Nephron (organoid): ENCODE measurements around the gene HEATR5A.

Experiments used
- H3K27ac Mint-ChIP-seq, 3 experiments: 2 replicates each; pipeline ENCODE4 v1.8.0; 2020; ENCODE audit warnings: mixed read lengths in 3 of 3, mild to moderate bottlenecking in 2 of 3, moderate library complexity in 1 of 3
- H3K27me3 Mint-ChIP-seq: 2 replicates; pipeline ENCODE4 v1.8.0; 2021; ENCODE audit warnings: low read depth, mild to moderate bottlenecking, moderate library complexity, mixed read lengths
- H3K36me3 Mint-ChIP-seq: 2 replicates; pipeline ENCODE4 v1.8.0; 2020; ENCODE audit warnings: low read depth, mixed read lengths
- H3K4me1 Mint-ChIP-seq: 2 replicates; pipeline ENCODE4 v1.8.0; 2020; ENCODE audit warnings: mixed read lengths
- H3K4me3 Mint-ChIP-seq, 3 experiments: 2 replicates each; pipeline ENCODE4 v1.8.0; 2020; ENCODE audit warnings: mild to moderate bottlenecking in 3 of 3, mixed read lengths in 3 of 3, moderate library complexity in 2 of 3
- H3K9me3 Mint-ChIP-seq: 2 replicates; pipeline ENCODE4 v1.8.0; 2020; ENCODE audit warnings: mixed read lengths
- CTCF ChIP-seq, 3 experiments: fragments of 200-600 bp; sonication (generic); IDR thresholded peaks; one replicate each; pipeline ENCODE4 v1.5.0; 2021; ENCODE audit warnings: antibody characterized with exemption in 3 of 3; ENCODE audit not compliant: unreplicated experiment in 3 of 3

HEATR5A gene

GRCh38 chr14:31456841-31457664 is 36.7 kb upstream of the HEATR5A start, which contains the start of gene DTD2:
DTD2 (minus strand) TSS chr14:31457506; CDS start chr14:31457393, 113 bp downstream.
- Mint-ChIP-seq H3K36me3 (peaks cover 5% of the 10 kb centered on the region), H3K27ac (peak within 1 kb of the TSS; percentile 99 to 100 (median 99)), H3K27me3 (no peaks in the 10 kb centered on the region), H3K4me3 (peak within 1 kb of the TSS; percentile 93 to 100 (median 99)), H3K9me3 (no peaks in the 10 kb centered on the region), H3K4me1 (peaks cover 43% of the 10 kb centered on the region)
- TF ChIP-seq CTCF (IDR thresholded peaks at IDR 0.05; ENCODE audit: unreplicated experiment in 3 of 3) = no peak

DNA sequence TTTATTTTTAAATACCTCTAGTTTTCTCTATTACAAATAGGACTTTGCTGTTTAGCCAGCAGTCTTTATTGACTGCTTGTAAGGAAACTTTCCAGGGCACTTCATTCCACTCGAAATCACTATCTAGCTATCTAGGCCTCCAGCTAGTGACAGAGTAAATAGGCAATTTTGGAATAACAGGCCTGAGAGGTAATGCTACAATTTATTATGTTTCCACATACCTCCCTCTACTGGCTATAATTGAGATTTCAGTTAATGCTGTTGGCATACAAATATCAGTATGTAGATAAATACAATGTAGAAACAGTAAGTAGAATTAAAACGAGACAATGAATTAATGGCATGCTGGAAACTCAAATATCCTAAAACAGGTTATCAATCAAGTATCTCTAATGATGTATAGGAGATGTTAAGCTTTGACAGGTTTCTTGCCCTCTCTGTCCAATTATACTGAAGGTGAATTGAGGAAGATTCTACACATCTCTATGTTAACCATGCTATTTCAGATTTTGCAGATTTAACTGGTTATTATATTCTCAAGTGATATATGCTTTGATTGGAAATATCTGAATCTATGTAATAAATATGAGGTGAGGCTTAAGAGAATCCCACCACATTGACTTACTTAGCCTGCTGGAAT is 29.7 kb upstream of the HEATR5A start:
- TF ChIP-seq CTCF (IDR thresholded peaks at IDR 0.05; ENCODE audit: unreplicated experiment in 3 of 3) = peak; percentile 42 to 55 (median 47)
- H3K4me3 Mint-ChIP-seq = no peak overlapping the region
- peaks cover 15% of the 10 kb centered on the region for H3K4me1 Mint-ChIP-seq

DNA sequence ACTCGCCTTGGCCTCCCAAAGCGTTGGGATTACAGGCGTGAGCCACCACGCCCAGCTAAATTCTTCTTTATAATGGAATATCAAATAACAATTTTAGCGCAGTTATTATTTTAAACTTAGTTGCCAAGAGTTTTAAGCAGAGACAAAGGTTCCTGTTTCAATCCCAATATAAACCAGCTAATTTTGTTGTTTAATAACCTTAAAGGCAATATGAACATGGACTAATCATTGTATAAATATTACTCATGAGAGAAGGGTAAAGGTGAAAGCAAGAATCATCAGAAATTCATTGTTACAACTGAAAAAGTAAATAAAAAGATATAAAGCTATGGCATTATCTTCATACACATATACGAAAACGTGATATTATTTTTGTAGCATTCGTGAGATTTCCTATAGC is 28.8 kb upstream of the HEATR5A start:
- no peak overlapping the region for H3K4me3 Mint-ChIP-seq
- no peak for TF ChIP-seq CTCF (IDR thresholded peaks at IDR 0.05; ENCODE audit: unreplicated experiment in 3 of 3)
- peaks cover 5% of the 10 kb centered on the region for H3K4me1 Mint-ChIP-seq
- no peak overlapping the region for H3K27ac Mint-ChIP-seq
- no peaks in the 10 kb centered on the region for H3K9me3 Mint-ChIP-seq
- no peaks in the 10 kb centered on the region for H3K27me3 Mint-ChIP-seq
- H3K36me3 Mint-ChIP-seq = peaks cover 44% of the 10 kb centered on the region

More for the DNA sequence above, 29.7 kb upstream of the HEATR5A start:
- Mint-ChIP-seq H3K9me3 (no peaks in the 10 kb centered on the region), H3K27ac (no peak overlapping the region), H3K27me3 (no peaks in the 10 kb centered on the region), H3K36me3 (peaks cover 42% of the 10 kb centered on the region)

DNA sequence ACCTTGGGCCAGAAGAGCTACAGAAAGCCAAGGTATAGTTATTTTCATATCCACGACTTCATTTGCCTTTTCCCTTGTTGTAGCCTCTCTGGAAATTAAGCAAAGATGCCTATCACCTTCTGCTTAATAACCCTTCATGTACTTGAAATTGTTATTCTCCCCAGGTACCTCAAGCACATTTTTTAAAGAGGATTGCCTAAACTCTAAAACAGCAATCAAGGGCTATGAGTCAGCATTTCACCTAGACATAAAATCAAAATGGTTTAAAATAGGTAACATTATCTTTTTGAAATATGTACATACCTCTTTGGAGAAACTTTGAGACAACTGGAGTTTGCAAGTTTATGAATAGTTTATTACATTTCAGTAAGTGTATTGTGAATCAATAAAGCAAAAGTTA is 25.4 kb upstream of the HEATR5A start:
- TF ChIP-seq CTCF (IDR thresholded peaks at IDR 0.05; ENCODE audit: unreplicated experiment in 3 of 3) = no peak
- Mint-ChIP-seq H3K27ac (no peak overlapping the region), H3K4me3 (no peak overlapping the region), H3K9me3 (no peaks in the 10 kb centered on the region), H3K27me3 (no peaks in the 10 kb centered on the region), H3K36me3 (peaks cover 34% of the 10 kb centered on the region), H3K4me1 (no peaks in the 10 kb centered on the region)

GRCh38 chr14:31442284-31442683 is 21.9 kb upstream of the HEATR5A start:
- Mint-ChIP-seq H3K9me3 (peaks cover 11% of the 10 kb centered on the region), H3K27ac (no peak overlapping the region), H3K27me3 (no peaks in the 10 kb centered on the region), H3K36me3 (peaks cover 39% of the 10 kb centered on the region), H3K4me3 (no peak overlapping the region), H3K4me1 (no peaks in the 10 kb centered on the region)
- no peak for TF ChIP-seq CTCF (IDR thresholded peaks at IDR 0.05; ENCODE audit: unreplicated experiment in 3 of 3)
